Right lobe of liver (tissue), 6 donors: Measurements from ENCODE around the gene MSS51. TPM values are rescaled to one million over a fixed set of nuclear protein-coding genes. Genes with fewer than 3 reads are reported as not detected.

ENCODE experiments used
- ATAC-seq, 4 donors: fragments of 200-7000 bp; cut with Tn5 transposase; one replicate each; pipeline ENCODE4 v1.9.1; 2020; ENCODE audit warnings: mild to moderate bottlenecking in 4 of 4, moderate library complexity in 4 of 4
- DNase-seq, 3 donors: peaks; one replicate each; pipeline ENCODE4 v3.0.0-alpha.2; 2020
- H3K27ac ChIP-seq, 3 donors: fragments of 200-600 bp; one replicate each; pipeline ENCODE4 v1.8.0; 2022
- H3K27me3 ChIP-seq, 2 donors: fragments of 200-600 bp; one replicate each; pipeline ENCODE4 v1.8.0; 2022
- H3K36me3 ChIP-seq, 4 donors: fragments of 200-600 bp; sonication (generic) in 1 of 4; one replicate each; pipeline versions ENCODE4 v1.5.1 to v1.8.0; 2017 to 2022; ENCODE audit warnings: control low read depth in 1 of 4
- H3K4me1 ChIP-seq, 4 donors: fragments of 200-600 bp; sonication (generic) in 1 of 4; one replicate each; pipeline versions ENCODE4 v1.5.1 to v1.8.0; 2017 to 2022; ENCODE audit warnings: control low read depth in 1 of 4
- H3K4me3 ChIP-seq, 3 donors: fragments of 200-600 bp; one replicate each; pipeline ENCODE4 v1.8.0; 2022
- H3K9me3 ChIP-seq, 4 donors: fragments of 200-600 bp; sonication (generic) in 1 of 4; one replicate each; pipeline versions ENCODE4 v1.5.1 to v1.8.0; 2017 to 2022; ENCODE audit warnings: control low read depth in 1 of 4
- CTCF ChIP-seq, 4 donors: fragments of 200-600 bp in 3 of 4; fragments of 450-650 bp in 1 of 4; IDR thresholded peaks; one replicate each; pipeline versions ENCODE4 v1.5.1 to v1.8.0; 2016 to 2022; ENCODE audit warnings: antibody characterized with exemption in 4 of 4, mild to moderate bottlenecking in 2 of 4
- POLR2A ChIP-seq: fragments of 450-650 bp; IDR thresholded peaks from one replicate; pipeline ENCODE4 v1.6.1; 2017; ENCODE audit warnings: antibody characterized with exemption, mild to moderate bottlenecking
- WGBS: methylation state at CpG from one replicate; pipeline ENCODE4 v1.1.6; 2018; ENCODE audit warnings: low coverage, low lambda C conversion rate; ENCODE audit not compliant: insufficient coverage; ENCODE audit errors: missing lambda C conversion rate; 5-methylcytosine and 5-hydroxymethylcytosine counted together
- intact Hi-C, 2 donors: fragments of 100-400 bp; cut with DNase I; formaldehyde crosslinking; loops; one replicate each; pipeline versions ENCODE4 v1.11.2 to v1.14.1; 2022
- total RNA-seq, 6 experiments: library from RNA; depleted of rRNA in 2 of 6; stranded (reverse); fragments of >200 nt in 2 of 6; fragmentation: NEBNext Ultra II Directional in 3 of 6; extraction: Animal tissue kit (Norgen Biotek cat#: 25700) in 3 of 6; gene quantifications; one replicate each; pipeline versions ENCODE4 v1.1.0 to v1.2.4, GENCODE V29; 2016 to 2023
- donor health status: DM: no; HTN: yes; CAD: no.
- donor health status: DM: no; HTN: no; CAD: no.
- donor health status: DM: no; HTN: no; CAD: no.
- donor health status: DM: no; HTN: yes; CAD: no.
- donor health status: DM: no; HTN: yes; CAD: no.

The MSS51 gene
- total RNA-seq, 6 experiments from 2014 or later = 0.19 to 0.73 (median 0.62) TPM

- intact Hi-C loops = no loop called here
These were observed 6.4 kb upstream of the MSS51 start for GRCh38 chr10:73439605-73440312.

GRCh38 chr10:73439055-73439454 is 5.7 kb upstream of the MSS51 start:
- WGBS = 92% methylated on average over 1 of the region's 1 CpG
- TF ChIP-seq CTCF (IDR thresholded peaks at IDR 0.05) (no peak), POLR2A (no peak)
- ATAC-seq (no peak), DNase-seq (no peak)
- intact Hi-C loops = no loop called here
- H3K27me3 ChIP-seq = no peaks in the 10 kb centered on the region
- peaks cover 0 to 6% (median 3%) of the 10 kb centered on the region in 4 donors for H3K36me3 ChIP-seq
- no peaks in the 10 kb centered on the region for H3K9me3 ChIP-seq
- no peak overlapping the region for H3K4me3 ChIP-seq
- no peak overlapping the region for H3K27ac ChIP-seq
- H3K4me1 ChIP-seq = no peaks in the 10 kb centered on the region

More at GRCh38 chr10:73439605-73440312, 6.4 kb upstream of the MSS51 start:
- TF ChIP-seq POLR2A (no peak), CTCF (IDR thresholded peaks at IDR 0.05) (no peak)
- no peak for DNase-seq
- Histone ChIP-seq H3K4me1 (no peaks in the 10 kb centered on the region), H3K27ac (no peak overlapping the region), H3K9me3 (no peaks in the 10 kb centered on the region), H3K36me3 (peaks cover 0 to 6% (median 5%) of the 10 kb centered on the region in 4 donors), H3K27me3 (no peaks in the 10 kb centered on the region), H3K4me3 (no peak overlapping the region)
- 93% methylated on average over 1 of the region's 1 CpG for WGBS
- no peak for ATAC-seq

DNA sequence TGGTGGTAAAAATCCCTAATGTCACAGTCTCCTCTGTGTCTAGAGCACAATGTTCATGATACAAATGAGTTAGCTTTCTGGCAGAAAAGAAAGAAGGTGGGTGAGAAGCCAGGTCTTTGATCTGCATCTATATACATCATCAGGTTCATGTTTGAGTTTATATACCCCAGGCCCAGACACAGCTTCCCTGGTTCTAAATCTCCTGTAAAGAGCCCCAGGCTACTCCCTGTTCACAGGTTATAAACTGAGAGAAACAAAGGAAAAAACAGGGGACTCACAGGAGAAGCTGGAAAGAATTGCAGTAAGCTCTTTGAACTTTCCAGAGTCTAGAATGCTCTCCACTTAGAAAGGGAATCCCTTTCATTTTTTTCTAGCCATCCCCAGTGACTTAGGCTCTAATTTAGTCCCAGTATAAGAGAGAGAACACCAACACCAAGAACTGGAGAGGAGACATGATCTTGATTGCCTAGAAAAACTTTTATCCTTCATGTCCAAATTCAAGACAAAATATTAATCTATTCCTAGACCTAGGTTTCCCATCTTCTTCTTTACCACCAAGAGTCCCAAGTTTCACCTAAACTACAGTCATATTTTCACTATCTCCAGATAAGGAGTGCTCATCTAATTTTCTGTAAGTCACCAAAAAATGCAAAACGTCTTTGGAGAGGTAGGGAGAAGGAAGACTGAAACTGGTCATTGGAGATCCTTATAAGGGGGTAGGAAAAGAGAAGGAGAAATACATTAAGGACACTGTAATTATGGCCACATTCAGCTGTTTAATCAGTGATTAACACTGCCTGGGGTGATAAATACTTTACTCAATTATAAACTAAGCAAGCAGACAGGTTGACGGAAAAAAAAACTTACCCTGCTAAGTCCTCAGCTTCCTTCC is 469 bp downstream of the MSS51 start:
- DNase-seq (no peak), ATAC-seq (no peak)
- no peaks in the 10 kb centered on the region for H3K27me3 ChIP-seq
- intact Hi-C loops = no loop called here
- H3K9me3 ChIP-seq = no peaks in the 10 kb centered on the region
- H3K36me3 ChIP-seq = peaks cover 0 to 4% (median 1%) of the 10 kb centered on the region in 4 donors
- H3K4me3 ChIP-seq = no peak overlapping the region
- TF ChIP-seq POLR2A (no peak), CTCF (IDR thresholded peaks at IDR 0.05) (no peak)
- no peaks in the 10 kb centered on the region for H3K4me1 ChIP-seq
- H3K27ac ChIP-seq = no peak overlapping the region
- 57% methylated on average over 2 of the region's 2 CpGs for whole genome bisulfite sequencing

DNA sequence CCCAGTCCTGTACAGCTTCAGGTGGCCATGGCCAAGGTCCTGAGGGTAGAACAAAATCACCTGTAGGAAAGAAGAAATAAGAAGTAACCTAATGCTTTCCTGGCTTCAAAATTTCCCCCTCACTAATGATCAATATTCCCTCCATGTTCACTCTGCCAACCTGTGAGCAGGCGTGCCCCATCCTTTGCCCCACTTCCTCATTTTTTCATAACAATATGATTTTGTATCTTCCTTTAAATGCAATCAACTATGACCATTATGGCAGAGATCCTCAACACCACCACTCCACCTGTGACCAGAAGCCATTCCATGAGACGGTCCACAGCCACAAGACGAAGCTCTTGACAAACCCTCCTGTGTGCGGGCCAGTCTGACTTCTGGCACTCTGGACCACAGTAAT is 7.0 kb downstream of the MSS51 start:
- intact Hi-C loops = no loop called here
- H3K4me3 ChIP-seq = no peak overlapping the region
- WGBS = 85% methylated on average over 3 of the region's 4 CpGs

More for the DNA sequence above, 7.0 kb downstream of the MSS51 start:
- Histone ChIP-seq H3K36me3 (peaks cover 0 to 23% (median 3%) of the 10 kb centered on the region in 4 donors), H3K27me3 (no peaks in the 10 kb centered on the region), H3K4me1 (no peaks in the 10 kb centered on the region), H3K9me3 (no peaks in the 10 kb centered on the region), H3K27ac (no peak overlapping the region)
- TF ChIP-seq POLR2A (no peak), CTCF (IDR thresholded peaks at IDR 0.05) (no peak)
- ATAC-seq = no peak
- no peak for DNase-seq
